ENCODE data around the gene MYLK. TPM values are rescaled to one million over a fixed set of nuclear protein-coding genes. Genes with fewer than 3 reads are reported as not detected.

MYLK gene
- total RNA-seq, 1 donor from 2014 or later: 80.3 TPM

DNA sequence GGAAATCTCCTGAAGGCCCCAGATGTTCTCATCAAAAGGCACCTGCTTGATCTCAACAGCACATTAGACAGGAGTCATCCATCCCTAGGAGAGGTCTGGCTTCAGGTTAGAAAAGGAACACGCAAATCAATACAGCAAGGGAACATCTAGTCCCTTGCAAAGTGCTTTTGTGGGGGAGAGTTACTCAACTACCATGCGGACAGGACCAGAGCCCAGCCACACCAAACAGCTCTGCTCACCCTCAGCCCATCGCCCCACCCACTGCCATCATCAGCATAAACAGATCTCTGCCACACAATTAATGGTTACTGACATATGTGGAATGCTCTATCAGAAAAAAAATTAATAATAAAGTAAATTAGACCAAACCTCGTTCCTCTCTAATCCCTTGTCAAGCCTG lies 85.6 kb downstream of the MYLK start:
- no peak for DNase-seq (ENCODE audit: low spot score)

DNA sequence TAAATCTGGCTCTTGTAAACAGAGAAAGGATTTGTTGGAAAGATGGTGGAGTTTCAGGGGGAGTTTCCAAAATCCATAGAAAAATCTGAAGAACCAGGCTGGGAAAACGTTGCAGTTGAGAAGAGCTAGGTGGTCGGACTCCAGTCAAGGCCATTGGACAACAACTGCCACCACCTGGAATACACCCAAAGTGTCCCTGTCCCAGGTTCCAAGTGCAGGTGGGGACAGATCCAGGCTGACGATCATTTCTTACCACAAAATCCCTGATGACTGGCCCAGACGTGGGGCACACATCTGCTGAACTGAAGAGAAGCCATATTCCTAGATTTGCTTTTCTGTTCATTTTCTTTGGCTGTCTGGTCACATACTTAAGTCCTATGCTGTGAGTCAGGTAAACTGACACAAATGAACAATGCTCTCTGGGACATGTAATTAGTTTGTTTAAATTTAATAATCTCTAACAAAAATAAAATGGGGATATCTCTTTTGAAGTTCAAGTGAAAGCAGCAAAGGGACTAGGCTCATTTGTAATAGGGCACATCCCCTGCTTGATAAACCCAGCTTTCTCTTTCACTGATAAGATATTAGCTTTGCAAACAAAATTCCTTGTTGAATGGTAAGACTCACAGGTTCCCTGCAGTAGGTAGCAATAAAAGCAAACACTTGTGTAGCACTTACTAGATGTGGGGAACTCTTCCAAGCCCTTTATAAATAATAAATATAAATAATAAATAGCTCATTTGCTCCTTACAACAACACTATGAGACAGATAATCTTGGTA lies 88.5 kb downstream of the MYLK start:
- DNase-seq (ENCODE audit: low spot score): no peak

- DNase-seq (ENCODE audit: low spot score): no peak
Observed at GRCh38 chr3:123793425-123793824, 90.7 kb downstream of the MYLK start.

DNA sequence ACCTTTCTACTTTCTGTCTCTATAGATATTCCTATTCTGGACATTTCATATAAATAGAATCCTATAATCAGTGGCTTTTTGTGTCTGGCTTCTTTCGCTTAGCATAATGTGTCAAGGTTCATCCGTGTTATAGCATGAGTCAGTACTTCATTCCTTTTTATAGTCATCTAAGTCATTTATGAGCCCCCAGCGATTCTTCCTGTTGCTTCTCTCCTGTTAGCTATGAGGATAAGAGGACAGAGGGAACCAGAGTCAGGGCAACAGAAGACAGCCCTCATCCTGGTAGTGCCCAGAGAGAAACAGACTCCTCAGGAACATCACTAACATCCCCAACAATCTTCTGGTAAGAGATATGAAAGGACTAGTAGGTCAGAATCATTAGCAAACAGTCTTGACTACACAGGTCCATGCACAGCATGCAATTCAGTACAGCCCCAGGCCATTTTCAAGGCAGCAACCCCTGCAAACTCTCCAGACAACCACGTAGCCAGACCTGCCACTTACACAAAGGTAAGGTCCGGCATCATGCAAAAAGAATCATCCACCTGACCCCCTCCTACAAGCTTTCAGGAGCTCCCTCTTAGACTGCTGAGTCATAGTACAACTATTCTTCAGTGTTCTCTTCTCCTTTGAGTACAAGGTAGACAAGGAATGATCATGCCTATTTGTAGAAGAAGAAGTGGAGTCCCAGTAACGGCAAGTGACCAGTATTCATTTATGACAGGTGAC lies 91.5 kb downstream of the MYLK start:
- no peak for DNase-seq (ENCODE audit: low spot score)

- no peak for DNase-seq (ENCODE audit: low spot score)
Observed at GRCh38 chr3:123791898-123792297, 92.2 kb downstream of the MYLK start.

DNA sequence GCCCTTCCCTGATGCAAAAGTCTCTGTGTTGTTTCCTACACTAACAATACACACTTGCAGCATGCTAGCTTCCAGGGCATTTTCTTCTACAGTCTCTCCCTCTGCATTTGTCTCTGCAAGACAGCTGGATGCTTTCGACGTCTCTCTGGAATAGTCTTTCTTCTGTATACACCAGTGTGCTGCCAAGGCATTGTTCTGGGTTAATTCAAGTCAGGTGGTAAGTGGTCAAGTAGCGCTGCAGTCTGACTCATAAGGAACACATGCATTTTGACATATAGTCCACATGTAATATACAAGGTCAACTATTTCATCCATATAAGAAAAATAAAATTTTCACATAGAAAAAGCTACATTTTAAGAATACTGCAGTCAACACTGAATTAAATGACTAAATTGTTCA lies 92.7 kb downstream of the MYLK start:
- DNase-seq (ENCODE audit: low spot score): no peak

DNA sequence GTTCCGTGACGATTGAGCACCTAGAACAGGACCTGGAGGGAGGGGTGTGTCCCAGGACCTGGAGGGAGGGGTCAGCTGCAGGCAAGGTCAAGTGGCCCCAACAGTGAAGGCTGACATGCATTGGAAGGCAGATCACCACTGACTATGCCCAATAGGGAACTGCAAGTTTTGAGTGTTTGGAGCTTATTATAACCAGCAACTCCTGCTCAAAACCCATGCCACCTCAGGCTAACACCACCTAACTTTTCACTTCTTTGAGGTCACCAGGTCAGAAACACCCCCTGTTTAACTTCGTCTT lies 93.1 kb downstream of the MYLK start:
- no peak for DNase-seq (ENCODE audit: low spot score)

- no peak for DNase-seq (ENCODE audit: low spot score)
Observed at GRCh38 chr3:123790254-123791072, 93.7 kb downstream of the MYLK start.

DNA sequence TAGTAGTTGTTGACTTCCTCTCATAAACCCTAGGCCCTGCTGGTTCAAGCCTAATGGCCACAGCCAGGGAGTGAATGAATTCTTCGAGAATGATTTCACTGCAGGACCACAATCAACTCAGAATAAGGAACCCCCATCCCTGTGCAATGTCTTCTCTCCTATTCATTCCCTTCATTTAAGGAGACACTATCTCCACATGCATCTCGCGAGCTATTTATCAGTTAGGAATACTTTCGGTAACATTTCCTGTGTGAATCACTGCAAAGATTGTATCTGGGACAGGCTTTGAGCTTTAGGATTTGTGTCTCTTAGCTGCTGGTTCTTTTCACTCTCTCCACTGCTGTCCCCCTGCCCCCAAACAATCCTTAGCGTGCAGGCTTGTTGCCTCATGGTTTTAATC lies 94.4 kb downstream of the MYLK start:
- no peak for DNase-seq (ENCODE audit: low spot score)

GRCh38 chr3:123789160-123789559 lies 95.0 kb downstream of the MYLK start:
- no peak for DNase-seq (ENCODE audit: low spot score)

- no peak for DNase-seq (ENCODE audit: low spot score)
Observed at GRCh38 chr3:123788710-123789109, 95.4 kb downstream of the MYLK start.

DNA sequence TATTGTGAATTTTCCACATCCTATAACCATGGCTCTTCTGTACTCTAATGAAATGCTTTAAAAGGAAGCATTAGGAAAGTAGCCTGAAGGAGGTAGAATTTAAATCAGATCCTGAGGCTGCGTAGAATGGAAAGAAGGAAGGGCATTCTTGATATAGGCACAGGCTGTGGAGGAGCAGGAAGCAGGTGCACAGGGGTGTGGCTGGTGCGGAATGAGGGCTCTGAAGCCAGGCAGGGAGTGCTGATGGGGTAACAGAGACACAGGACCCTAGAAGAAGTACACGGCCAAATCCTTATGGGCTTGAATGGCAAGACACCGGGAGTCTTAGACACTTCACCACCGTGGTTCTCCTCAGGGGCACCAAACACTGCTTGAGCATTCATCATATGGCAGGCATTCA lies 97.0 kb downstream of the MYLK start:
- DNase-seq (ENCODE audit: low spot score): no peak

DNA sequence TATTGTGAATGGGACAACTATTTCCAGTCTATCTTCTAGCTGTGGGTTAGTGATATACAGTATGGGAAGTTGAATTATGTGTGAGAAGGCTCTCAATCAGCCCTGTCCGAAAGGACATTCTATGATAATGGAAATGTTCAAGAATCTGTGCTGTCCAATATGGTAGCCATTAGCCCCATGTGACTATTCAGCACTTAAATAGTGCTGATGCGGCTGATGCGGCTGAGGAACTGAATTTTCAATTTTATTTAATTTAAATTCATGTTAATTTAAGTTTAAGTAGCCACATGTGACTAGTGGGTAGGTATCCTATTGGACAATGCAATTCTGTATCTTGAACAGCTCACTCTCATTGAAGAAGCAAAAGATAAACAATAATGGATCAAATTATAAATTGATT lies 98.5 kb downstream of the MYLK start:
- DNase-seq (ENCODE audit: low spot score): no peak

DNA sequence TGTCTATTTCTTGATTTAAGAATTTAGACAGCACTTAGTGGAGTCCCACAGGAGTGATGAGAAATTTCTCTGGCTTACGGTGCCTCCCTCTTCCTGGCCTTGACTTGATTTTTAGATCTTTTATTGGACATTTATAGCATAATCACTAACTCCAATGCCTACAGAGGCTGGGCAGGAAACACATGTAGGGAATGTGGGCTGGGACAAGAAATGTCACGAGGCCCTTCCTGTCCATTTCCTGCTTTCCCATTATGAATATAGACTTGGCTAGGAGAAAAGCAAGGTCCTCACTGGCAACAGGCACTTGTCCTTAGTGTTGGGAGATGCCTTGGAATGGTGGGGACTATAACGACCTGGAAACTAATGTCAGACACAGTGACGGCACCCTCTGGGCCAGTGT lies 100.3 kb downstream of the MYLK start:
- no peak for DNase-seq (ENCODE audit: low spot score)

DNA sequence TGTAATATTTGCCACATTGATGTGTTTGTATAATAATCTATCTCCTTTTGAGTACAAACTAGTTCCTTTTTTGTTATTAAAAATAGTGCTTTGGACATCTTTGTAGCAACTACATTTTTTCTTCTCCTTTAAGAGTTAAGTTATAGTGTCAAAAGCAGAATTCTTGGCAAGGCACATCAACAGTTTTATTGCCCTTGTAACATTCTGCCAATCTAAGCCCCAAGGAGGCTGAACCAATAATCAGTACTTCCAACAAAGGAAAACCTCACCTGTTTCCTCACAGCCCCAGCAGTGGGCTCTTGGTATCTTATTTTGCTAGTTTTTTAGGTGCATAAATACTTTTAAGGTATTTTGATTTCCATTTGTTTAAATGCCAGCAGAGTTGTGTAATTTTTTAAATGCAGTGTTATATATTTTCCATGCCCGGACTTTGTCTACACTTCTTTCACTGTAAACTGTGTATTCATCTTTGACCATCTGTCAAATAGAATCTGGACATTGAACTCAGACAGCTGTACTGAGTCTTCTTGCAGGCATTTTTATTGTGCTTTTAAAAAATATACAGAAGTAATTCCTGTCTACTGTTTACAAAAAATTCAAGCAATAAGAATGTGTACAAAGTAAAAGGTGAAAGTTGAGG lies 101.0 kb downstream of the MYLK start:
- no peak for DNase-seq (ENCODE audit: low spot score)

GRCh38 chr3:123782488-123782887 lies 101.6 kb downstream of the MYLK start:
- DNase-seq (ENCODE audit: low spot score): no peak

DNA sequence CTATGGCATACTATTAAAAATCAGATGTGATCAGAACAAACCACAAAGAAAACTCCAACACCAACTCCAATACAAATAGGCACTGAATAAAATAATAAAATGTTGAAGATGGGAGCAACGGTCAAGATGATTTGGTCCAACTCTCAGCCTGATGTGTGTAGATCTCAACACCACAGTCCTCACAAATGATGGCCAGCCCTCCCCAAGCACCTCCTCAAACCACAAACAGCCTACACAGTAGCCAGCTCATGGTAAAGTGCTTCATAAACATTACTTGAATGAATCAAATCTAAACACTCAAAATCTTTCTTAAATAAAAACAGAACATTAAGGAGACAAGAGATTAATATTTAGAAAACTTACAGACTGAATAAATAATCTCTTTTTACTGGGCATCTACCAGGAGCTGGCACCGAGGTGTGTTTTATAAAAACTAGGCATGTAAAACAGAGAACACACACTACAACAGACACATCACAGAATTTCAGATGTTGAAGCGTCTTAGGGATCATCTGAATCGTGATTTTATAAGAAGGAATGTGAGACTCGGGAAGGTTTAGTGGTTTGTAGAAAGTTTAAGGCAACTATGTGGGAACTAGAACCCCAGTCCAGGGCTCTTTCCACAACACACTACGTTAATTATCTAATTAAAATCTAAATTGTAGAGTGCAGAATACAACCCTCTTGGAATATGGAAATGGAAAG lies 102.4 kb downstream of the MYLK start:
- DNase-seq (ENCODE audit: low spot score): no peak

- DNase-seq (ENCODE audit: low spot score): no peak
Observed at GRCh38 chr3:123781138-123781537, 103.0 kb downstream of the MYLK start.

DNA sequence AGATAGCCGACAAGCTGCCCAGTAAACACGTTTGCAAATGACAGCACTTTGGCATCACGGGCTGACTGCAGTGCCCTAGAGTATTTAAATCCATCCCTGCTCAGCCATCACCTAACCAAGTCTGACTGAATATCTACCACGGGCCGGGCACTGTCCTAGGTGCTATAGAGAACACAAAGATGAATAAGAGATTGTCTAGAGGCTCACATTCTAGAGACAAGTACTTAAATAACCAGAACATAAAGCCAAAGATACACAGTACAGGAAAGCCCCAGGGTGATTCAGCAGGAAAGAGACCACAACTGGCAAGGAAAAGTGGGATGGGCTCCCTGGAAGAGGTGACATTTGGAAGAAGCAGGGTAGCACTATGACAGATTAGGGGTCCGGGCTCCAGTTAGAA lies 103.5 kb downstream of the MYLK start:
- DNase-seq (ENCODE audit: low spot score): no peak

- no peak for DNase-seq (ENCODE audit: low spot score)
Observed at GRCh38 chr3:123779655-123780231, 104.4 kb downstream of the MYLK start.
